Stimulated activated memory B cell treated with anti-CD40 and anti-IgM and Interleukin-4, amounts not matched to agents 10 μg/mL and 1 μg/mL and 100 μg/mL, for 72 hours (primary cell): ENCODE measurements around the gene EYA2.

Source experiments
- ATAC-seq: fragments of 150-1000 bp; cut with Tn5 transposase; 2 replicates; pipeline ENCODE4 v1.10.0; 2021
- H3K27ac Mint-ChIP-seq: one replicate; pipeline ENCODE4 v1.8.0; 2022; ENCODE audit warnings: mild to moderate bottlenecking, mixed read lengths
- H3K27me3 Mint-ChIP-seq: one replicate; pipeline ENCODE4 v1.8.0; 2022; ENCODE audit warnings: mixed read lengths
- H3K36me3 Mint-ChIP-seq: one replicate; pipeline ENCODE4 v1.8.0; 2022; ENCODE audit warnings: mixed read lengths
- H3K4me1 Mint-ChIP-seq: one replicate; pipeline ENCODE4 v1.8.0; 2022; ENCODE audit warnings: mixed read lengths
- H3K4me3 Mint-ChIP-seq: one replicate; pipeline ENCODE4 v1.8.0; 2022; ENCODE audit warnings: mild to moderate bottlenecking, moderate library complexity, mixed read lengths
- H3K9me3 Mint-ChIP-seq: one replicate; pipeline ENCODE4 v1.8.0; 2022; ENCODE audit warnings: mixed read lengths

EYA2 gene

DNA sequence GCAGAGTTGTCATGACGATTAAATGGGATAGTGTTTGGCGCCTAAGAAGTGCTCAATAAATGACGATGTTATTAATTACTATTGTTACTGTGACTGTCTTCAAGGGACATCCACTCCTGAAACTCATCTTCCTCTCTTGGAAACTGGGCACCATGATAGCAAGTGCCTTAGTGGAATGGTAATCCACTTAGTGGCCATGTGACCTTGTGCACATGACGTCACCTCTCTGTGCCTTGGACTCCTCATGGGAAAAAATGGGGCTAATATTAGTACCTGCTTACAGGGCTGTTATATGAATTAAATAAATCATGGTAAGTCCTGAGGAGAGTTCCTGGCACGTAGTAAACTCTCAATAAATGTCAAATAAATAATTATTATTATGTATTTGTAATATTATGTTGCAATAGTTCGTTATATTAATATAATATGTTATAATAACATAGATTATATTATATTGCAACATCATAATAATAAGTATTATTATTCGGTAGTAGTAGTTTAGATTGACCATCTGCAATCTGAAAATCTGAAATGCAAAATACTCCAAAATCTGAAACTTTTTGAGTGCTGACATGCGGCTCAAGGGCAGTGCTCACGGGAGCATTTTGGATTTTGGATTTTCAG, 40.9 kb downstream of the EYA2 start:
- Mint-ChIP-seq H3K9me3 (no peaks in the 10 kb centered on the region), H3K27me3 (peaks cover 9% of the 10 kb centered on the region), H3K4me3 (no peak overlapping the region), H3K4me1 (no peaks in the 10 kb centered on the region), H3K36me3 (no peaks in the 10 kb centered on the region), H3K27ac (no peak overlapping the region)
- no peak for ATAC-seq

DNA sequence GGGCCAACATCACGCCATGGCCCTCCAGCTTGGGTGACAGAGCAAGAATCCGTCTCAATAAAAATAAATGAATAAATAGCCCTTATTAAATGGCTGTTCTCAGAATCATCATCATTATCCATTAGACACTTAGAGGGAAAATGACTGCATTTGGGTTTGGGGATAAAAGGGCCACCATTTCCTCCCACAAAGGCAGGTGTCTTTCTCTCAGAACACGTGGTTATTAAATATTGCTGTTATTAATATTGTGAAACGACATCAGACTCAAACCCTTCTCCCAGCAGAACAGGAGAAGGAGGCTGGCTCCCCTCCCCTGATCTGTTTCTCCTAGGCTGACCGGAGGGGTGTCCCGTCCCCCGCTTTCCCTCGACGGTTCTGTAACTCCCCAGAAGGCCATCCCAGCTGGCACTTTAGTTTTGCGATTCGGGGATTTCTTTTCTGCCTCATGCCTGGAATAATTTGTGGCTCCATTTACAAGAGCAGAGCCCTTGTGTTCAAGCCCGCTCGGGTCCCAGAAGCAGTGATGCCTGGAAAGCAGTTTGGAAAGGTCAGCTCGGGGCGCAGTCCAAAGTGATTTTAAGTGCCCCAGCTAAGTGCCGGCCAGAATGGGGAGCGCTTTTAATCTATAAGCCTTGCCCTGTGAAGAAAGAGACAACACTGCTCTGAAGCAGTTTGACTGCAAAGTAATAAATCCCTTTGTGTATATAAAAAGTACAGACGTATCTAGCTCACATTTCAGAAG, 41.9 kb downstream of the EYA2 start:
- Mint-ChIP-seq H3K27ac (no peak overlapping the region), H3K4me3 (no peak overlapping the region), H3K36me3 (no peaks in the 10 kb centered on the region), H3K27me3 (peaks cover 9% of the 10 kb centered on the region), H3K4me1 (no peaks in the 10 kb centered on the region), H3K9me3 (no peaks in the 10 kb centered on the region)
- no peak for ATAC-seq

DNA sequence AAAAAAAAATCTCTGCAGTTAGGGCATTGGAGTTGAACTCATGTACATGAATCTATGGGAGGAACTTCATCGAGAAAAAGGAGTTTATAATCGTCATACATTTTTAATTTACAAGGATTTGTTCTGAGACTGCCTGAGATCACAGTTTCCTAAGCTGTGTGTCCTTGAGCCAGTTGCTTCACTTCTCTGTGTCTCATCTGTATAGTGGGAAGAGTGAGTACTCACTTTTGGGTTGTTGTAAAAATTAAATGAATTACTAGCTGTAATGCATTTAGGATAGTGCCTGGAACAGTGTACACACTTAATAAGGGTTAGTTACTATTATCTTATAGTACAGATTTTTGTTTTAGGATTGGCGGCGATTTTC, 42.5 kb downstream of the EYA2 start:
- H3K27me3 Mint-ChIP-seq: peaks cover 9% of the 10 kb centered on the region
- no peak for ATAC-seq
- no peaks in the 10 kb centered on the region for H3K9me3 Mint-ChIP-seq
- H3K4me1 Mint-ChIP-seq: no peaks in the 10 kb centered on the region
- H3K4me3 Mint-ChIP-seq: no peak overlapping the region
- H3K36me3 Mint-ChIP-seq: no peaks in the 10 kb centered on the region
- no peak overlapping the region for H3K27ac Mint-ChIP-seq

DNA sequence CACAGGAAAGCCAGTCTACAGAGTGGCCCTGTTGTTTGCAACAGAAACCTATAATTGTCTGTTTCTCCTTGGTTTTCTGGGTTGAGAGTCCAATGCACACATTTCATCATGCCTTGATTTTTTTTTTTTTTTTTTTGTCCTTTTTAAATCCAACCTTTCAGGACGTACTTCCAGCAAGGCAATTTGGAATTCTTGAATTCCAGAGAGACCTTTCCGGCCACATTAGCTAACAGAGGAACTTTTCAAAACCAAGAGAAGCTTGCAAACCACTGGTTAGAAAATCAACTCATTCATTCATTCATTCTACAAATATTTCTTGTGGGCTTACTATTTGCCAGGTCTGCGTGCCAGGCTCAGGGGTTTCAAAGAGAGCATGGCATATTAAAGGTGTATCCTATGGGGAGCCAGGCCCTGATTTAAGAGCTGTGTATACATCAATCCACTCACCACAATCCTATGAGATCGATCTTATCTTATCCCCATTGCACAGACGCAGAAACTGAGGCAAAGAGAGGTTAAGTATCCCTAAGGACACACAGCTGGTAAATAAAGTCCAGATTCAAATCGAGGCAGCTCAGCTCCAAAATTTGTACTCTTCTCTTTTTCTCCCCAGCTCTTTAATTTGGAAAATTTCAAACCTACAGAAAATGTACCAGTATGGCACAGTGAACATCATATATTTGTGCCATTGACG, 43.0 kb downstream of the EYA2 start:
- no peaks in the 10 kb centered on the region for H3K9me3 Mint-ChIP-seq
- H3K36me3 Mint-ChIP-seq: no peaks in the 10 kb centered on the region
- no peaks in the 10 kb centered on the region for H3K4me1 Mint-ChIP-seq
- no peak for ATAC-seq
- no peak overlapping the region for H3K27ac Mint-ChIP-seq
- H3K4me3 Mint-ChIP-seq: no peak overlapping the region
- H3K27me3 Mint-ChIP-seq: peaks cover 9% of the 10 kb centered on the region

DNA sequence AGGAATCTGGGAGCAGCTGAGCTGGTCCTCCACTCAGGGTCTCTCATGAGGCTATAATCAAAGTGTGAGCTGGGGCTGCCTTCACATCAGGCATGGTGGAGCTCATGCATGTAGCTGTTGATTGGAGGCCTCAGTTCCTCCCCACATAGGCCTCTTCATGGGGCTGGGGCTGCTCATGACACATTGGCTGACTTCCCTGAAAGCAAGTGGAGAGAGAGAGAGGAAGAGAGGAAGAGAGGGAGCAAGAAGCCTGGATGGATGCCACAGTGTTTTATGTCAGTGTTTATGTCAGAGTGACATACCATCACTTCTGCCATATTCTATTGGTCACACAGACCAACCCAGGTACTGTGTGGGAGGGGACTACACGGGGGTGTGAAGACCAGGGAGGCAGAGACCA, 43.8 kb downstream of the EYA2 start:
- H3K27ac Mint-ChIP-seq: no peak overlapping the region
- no peak overlapping the region for H3K4me3 Mint-ChIP-seq
- ATAC-seq: no peak
- peaks cover 6% of the 10 kb centered on the region for H3K27me3 Mint-ChIP-seq
- H3K4me1 Mint-ChIP-seq: no peaks in the 10 kb centered on the region
- no peaks in the 10 kb centered on the region for H3K36me3 Mint-ChIP-seq
- H3K9me3 Mint-ChIP-seq: no peaks in the 10 kb centered on the region

DNA sequence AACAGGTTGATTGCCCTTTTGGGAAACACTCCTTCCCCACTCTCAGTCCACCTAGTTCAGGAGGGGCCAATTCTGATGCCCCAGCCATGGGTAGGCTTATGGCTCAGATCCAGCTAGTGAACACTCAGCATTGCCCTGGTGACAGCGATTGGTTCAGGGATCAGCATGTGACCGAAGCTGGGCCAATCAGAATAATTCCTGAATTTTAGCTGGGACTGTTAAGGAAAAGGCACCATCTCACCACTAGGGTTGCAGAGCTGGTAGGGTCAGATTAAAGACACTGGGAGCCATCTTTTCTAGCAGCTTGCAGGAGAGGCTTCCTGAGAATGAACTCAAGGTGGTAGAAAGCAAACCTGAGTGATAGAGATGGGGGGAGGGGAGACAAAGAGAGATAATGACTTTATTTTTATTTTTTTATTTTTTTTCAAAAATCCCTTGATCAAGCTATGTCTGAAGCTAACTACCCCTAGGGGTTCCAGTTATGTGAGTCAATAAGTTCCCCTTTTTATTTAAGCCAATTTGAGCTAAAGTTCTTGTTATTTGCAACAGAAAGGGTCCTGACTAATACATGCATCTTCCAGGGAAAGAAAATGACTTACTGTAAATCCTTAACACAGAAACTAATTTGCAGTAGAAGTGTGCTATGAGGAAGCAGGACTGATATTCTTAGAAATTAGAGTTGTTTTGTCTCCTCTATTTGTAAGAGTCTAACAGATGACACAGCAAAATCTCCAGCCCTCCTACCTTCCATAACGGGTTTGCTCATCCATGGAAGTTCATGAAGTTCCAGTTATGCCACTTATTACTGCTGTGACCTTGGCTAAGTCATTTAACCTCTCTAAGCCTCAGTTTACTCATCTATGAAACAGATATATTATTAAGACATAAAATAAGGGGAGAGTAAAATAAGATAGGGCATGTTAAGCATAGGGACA, 44.7 kb downstream of the EYA2 start:
- H3K4me1 Mint-ChIP-seq: no peaks in the 10 kb centered on the region
- H3K36me3 Mint-ChIP-seq: no peaks in the 10 kb centered on the region
- H3K4me3 Mint-ChIP-seq: no peak overlapping the region
- peaks cover 10% of the 10 kb centered on the region for H3K27me3 Mint-ChIP-seq
- H3K27ac Mint-ChIP-seq: no peak overlapping the region
- no peaks in the 10 kb centered on the region for H3K9me3 Mint-ChIP-seq
- ATAC-seq: no peak

DNA sequence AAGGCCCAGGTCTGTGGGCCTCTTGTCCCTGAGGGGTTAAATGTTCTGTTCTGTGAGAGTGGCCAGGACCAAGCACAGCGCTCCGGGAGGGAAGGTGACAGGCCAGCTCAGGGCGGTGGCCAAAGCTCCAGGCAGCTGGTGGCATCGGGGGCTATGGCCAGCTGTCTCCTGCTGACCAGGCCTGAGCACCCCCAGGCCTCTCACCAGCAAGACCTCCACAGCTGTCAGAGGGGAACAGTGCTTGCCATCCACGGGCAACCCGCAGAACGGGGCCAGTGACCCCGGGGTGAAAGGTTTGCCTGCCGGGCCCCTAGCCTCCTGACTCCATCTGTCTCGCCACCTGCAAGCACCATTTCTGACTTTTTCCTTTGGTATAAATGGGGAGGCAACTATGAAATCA, 46.0 kb downstream of the EYA2 start:
- Mint-ChIP-seq H3K9me3 (no peaks in the 10 kb centered on the region), H3K27me3 (peaks cover 10% of the 10 kb centered on the region), H3K4me1 (no peaks in the 10 kb centered on the region), H3K36me3 (no peaks in the 10 kb centered on the region), H3K4me3 (no peak overlapping the region), H3K27ac (no peak overlapping the region)
- ATAC-seq: no peak

DNA sequence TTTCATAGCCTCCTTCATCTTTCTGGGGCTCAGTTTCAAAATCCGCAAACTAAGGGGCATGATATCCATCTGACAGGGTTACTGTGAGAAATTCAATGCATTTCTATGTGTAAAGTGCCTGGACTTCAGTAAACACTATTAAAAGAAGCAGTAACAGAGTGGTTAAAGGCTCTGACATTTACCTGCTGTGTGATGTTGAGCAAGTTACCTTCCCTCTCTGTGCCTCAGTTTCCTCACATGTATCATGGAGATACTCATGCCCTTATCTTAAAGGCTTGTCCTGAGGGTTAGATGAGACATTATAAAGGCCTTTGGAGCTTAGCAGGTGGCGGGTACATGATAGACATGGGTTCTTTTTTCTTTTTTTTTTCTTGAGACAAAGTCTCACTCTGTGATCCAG, 46.8 kb downstream of the EYA2 start:
- Mint-ChIP-seq H3K4me3 (no peak overlapping the region), H3K36me3 (no peaks in the 10 kb centered on the region)
- no peak for ATAC-seq

DNA sequence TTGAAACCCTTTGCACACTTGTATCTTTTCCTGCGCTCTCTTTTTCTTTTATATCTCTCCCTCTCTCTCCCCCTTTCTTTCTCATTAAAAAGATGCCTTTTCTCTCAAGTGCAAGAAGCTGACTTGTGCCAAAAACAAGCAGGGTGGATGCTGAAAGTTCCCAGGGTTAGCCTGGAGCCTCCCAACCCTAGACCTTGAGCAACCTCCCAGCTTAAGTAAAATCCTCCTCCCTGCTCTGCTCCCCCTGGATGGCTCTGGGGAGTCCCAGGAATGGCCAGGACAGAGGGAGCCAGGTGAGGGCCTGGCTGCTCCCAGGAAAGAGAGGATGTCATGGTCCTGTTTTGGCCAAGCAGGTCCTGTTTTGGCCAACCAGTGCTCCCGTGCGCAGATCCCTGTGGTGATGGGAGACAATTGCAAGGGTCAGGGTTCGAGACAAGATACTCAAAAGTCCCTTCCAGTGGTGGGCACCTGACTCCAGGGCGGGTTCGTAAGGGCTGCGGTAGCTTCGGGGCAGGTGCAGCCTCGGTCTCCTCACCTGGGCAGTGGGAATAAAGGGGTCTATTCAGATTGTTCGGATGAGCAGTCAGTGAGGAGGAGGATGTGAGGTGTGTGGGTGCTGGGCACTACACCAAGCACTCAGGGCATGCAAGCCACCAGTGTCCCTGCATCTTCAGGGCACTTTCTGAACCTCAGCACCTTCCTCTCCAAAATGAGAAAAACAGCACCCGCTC, 49.4 kb downstream of the EYA2 start:
- Mint-ChIP-seq H3K36me3 (no peaks in the 10 kb centered on the region), H3K27ac (no peak overlapping the region), H3K27me3 (peaks cover 10% of the 10 kb centered on the region), H3K4me1 (no peaks in the 10 kb centered on the region), H3K9me3 (no peaks in the 10 kb centered on the region), H3K4me3 (no peak overlapping the region)
- ATAC-seq: no peak

More for the DNA sequence above, 46.8 kb downstream of the EYA2 start:
- Mint-ChIP-seq H3K4me1 (no peaks in the 10 kb centered on the region), H3K27ac (no peak overlapping the region), H3K9me3 (no peaks in the 10 kb centered on the region), H3K27me3 (peaks cover 10% of the 10 kb centered on the region)

DNA sequence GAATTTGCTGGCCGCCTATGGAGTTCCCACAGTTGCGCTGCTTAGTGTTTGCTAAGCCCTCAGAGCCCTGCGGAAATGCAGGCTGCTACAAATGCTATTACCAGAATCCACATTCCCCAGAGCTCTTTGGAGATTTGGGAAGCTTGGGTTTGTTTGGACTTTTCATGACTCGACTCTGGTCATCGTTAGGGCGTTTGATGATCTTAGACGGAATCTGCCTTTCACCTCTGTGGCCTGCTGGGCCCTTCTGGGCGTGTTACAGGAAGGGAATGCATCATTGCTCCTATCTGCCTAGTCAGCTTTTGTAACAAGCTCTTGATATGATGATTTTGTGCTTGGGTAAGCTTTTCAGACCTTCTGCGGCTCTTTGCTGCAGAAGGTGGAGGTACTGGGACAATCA, 50.8 kb downstream of the EYA2 start:
- Mint-ChIP-seq H3K9me3 (no peaks in the 10 kb centered on the region), H3K4me3 (no peak overlapping the region), H3K27ac (no peak overlapping the region), H3K4me1 (no peaks in the 10 kb centered on the region), H3K27me3 (peaks cover 10% of the 10 kb centered on the region), H3K36me3 (no peaks in the 10 kb centered on the region)
- ATAC-seq: no peak

DNA sequence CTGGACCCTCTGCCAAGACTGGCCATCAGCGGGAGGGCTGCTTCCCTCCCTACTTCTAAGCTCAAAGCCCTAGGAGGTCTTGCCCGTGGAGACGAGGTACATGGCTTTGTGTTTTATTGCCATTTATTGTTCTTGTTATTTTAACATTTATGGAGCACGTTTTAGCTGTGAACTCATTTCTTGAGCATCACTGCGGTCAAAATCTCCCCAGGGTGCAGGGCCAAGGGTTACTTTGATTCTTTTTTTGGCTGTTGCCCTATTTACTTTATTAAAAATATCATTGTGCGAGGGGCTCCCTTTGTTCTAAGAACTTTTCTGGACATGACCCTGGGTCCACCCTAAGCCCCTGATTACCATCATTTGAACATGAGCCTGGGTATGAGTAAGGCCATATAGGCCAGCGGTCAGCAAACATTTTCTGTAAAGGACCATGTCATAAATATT, 51.6 kb downstream of the EYA2 start:
- Mint-ChIP-seq H3K27ac (no peak overlapping the region), H3K27me3 (peaks cover 10% of the 10 kb centered on the region), H3K4me1 (no peaks in the 10 kb centered on the region), H3K36me3 (no peaks in the 10 kb centered on the region), H3K9me3 (no peaks in the 10 kb centered on the region), H3K4me3 (no peak overlapping the region)
- ATAC-seq: no peak

DNA sequence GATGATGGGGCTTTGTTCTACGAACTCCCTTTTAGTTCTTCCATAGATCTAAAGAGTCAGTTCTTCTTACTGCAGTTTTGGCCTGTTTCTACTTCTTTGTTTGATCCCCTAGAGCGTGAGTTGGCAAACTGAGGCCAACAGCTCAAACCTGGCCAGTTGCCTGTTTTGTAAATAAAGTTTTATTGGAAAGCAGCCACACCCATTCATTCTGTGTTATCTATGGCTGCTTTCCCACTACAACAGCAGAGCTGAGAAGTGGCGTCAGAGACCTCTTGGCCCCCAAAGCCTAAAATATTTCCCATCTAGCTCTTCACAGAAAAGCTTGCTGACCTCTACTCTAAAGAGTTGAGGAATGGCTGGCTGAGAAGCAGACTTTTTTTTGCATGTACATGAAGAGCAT, 52.2 kb downstream of the EYA2 start:
- Mint-ChIP-seq H3K36me3 (no peaks in the 10 kb centered on the region), H3K27me3 (peaks cover 13% of the 10 kb centered on the region)

DNA sequence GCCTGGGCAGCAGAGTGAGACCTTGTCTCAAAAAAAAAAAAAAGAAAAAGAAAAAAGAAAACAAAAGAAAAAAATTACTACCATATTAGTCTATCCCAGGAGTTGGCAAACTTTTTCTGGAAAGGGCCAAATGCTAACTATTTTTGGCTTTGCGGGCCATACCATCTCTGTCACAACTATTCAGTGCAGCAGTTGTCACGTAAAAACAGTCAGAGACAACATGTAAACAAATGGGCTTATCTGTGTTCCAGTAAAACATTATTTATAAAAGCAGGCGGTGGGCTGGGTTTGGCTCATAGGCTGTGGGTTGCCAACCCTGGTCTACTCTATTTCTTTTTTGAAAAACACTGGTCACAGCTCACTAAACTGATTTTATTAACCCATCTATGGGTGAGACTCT, 53.4 kb downstream of the EYA2 start:
- no peaks in the 10 kb centered on the region for H3K36me3 Mint-ChIP-seq
- H3K27me3 Mint-ChIP-seq: peaks cover 19% of the 10 kb centered on the region
- ATAC-seq: no peak
- H3K4me3 Mint-ChIP-seq: no peak overlapping the region
- no peaks in the 10 kb centered on the region for H3K9me3 Mint-ChIP-seq
- H3K4me1 Mint-ChIP-seq: no peaks in the 10 kb centered on the region
- no peak overlapping the region for H3K27ac Mint-ChIP-seq

More for the DNA sequence above, 52.2 kb downstream of the EYA2 start:
- Mint-ChIP-seq H3K4me1 (no peaks in the 10 kb centered on the region), H3K27ac (no peak overlapping the region), H3K9me3 (no peaks in the 10 kb centered on the region), H3K4me3 (no peak overlapping the region)
- no peak for ATAC-seq

DNA sequence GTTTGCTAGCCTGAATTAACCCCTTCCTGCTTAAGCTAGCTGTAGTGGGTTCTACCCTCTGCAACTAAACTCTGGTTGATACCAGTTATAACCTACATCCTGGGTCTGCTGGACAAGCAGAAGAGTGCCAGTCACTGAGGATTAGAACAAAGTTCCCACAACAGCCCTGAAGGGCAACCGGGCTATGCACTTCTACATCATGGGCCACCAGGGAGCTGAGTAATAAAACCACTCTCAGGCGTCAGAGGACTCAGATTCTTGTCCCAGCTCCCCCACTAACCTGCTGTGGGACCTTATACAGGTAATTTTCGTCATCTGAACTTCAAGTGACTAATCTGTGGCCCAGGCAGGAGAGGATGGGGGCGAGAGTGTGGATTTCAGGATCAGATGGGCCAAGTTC, 56.8 kb downstream of the EYA2 start:
- Mint-ChIP-seq H3K4me1 (no peaks in the 10 kb centered on the region), H3K9me3 (peaks cover 2% of the 10 kb centered on the region), H3K27ac (no peak overlapping the region), H3K27me3 (peaks cover 9% of the 10 kb centered on the region), H3K36me3 (no peaks in the 10 kb centered on the region), H3K4me3 (no peak overlapping the region)
- no peak for ATAC-seq
